Activated T-cell treated with anti-CD3 and anti-CD28 coated beads, Interleukin-2, amount 50 U/mL, for 4 hours (primary cell): ENCODE results near the gene PDGFD. TPM values are rescaled to one million over a fixed set of nuclear protein-coding genes. Genes with fewer than 3 reads are reported as not detected.

Experiments used
- ATAC-seq, 2 donors: fragments of 200-7000 bp; cut with Tn5 transposase; one replicate each; pipeline ENCODE4 v1.10.0; 2021
- DNase-seq: peaks from one replicate; pipeline ENCODE4 v3.0.0-alpha.2; 2020
- H3K27me3 Mint-ChIP-seq: one replicate; pipeline ENCODE4 v1.8.0; 2021; ENCODE audit warnings: low read depth, mixed read lengths
- H3K36me3 Mint-ChIP-seq: one replicate; pipeline ENCODE4 v1.8.0; 2022; ENCODE audit warnings: mixed read lengths; ENCODE audit not compliant: insufficient read depth
- H3K4me1 Mint-ChIP-seq: one replicate; pipeline ENCODE4 v1.8.0; 2021; ENCODE audit warnings: low read depth, mixed read lengths
- H3K4me3 Mint-ChIP-seq: one replicate; pipeline ENCODE4 v1.8.0; 2021; ENCODE audit warnings: mild to moderate bottlenecking, moderate library complexity, mixed read lengths
- H3K9me3 Mint-ChIP-seq: one replicate; pipeline ENCODE4 v1.8.0; 2021; ENCODE audit warnings: mixed read lengths
- total RNA-seq, 3 donors: library from RNA; stranded (reverse); gene quantifications; one replicate each; pipeline ENCODE4 v1.2.1, GENCODE V29; 2021

Gene PDGFD
- total RNA-seq, 3 donors from 2014 or later = 0.05 to 0.16 (median 0.10) TPM

DNA sequence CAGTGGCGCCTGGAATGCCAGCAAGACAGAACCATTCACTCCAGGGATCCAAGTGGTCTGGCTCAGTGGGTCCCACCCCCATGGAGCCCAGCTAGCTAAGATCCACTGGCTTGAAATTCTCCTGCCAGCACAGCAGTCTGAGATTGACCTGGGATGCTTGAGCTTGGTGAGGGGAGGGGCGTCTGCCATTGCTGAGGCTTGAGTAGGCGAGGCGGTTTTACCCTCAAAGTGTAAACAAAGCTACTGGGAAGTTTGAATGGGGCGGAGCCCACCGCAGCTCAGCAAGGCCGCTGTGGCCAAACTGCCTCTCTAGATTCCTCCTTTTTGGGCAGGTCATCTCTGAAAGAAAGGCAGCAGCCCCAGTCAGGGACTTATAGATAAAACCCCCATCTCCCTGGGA lies 253.2 kb downstream of the PDGFD start:
- no peak for ATAC-seq
- DNase-seq = no peak
- H3K36me3 Mint-ChIP-seq = no peaks in the 10 kb centered on the region
- no peaks in the 10 kb centered on the region for H3K27me3 Mint-ChIP-seq
- H3K9me3 Mint-ChIP-seq = peaks cover 17% of the 10 kb centered on the region
- peaks cover 4% of the 10 kb centered on the region for H3K4me1 Mint-ChIP-seq
- H3K4me3 Mint-ChIP-seq = no peak overlapping the region

DNA sequence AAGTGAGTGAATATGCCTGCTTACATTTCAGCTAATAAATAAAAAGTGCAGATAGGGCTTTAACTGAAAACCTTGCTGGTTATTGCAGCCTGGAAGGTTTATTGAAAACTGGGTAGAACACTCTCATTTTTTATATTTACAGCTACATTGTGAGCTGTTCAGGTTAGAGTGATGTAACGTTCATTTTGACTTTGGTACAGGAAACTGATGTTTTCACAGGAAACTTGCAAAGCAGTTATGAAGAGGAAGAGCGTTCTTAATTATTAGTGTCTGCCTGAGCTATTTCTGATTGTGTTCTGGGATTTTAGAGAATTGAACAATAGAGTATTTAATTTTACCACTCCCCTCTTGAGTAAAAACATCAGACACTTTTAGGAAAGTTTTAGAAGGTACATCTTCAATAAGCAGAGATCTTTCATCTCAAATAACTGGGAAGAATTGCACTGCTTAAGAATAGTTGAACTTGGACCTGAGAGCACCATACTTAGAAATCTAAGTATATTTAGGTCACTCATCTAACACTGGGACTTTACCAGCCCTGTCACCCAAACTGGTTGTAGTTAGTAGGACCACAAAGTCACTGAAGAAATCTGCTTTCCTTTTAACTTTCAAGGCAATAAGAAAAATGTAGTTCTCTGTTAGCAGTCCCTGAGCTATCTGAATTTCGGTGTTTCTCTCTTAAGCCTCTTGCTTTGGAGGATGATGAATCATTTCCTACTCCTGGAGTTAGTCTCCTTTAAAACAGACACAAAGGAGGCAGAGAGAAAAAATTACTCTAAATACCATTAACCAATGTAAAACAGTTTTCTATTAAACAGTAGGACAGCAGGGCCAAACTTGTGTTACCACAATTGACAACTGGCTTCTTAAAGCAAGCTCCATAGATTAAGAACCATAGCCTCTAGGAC lies 256.1 kb downstream of the PDGFD start:
- DNase-seq (no peak), ATAC-seq (no peak)
- peaks cover 9% of the 10 kb centered on the region for H3K9me3 Mint-ChIP-seq
- no peaks in the 10 kb centered on the region for H3K36me3 Mint-ChIP-seq
- peaks cover 4% of the 10 kb centered on the region for H3K4me1 Mint-ChIP-seq
- H3K4me3 Mint-ChIP-seq = no peak overlapping the region
- no peaks in the 10 kb centered on the region for H3K27me3 Mint-ChIP-seq

DNA sequence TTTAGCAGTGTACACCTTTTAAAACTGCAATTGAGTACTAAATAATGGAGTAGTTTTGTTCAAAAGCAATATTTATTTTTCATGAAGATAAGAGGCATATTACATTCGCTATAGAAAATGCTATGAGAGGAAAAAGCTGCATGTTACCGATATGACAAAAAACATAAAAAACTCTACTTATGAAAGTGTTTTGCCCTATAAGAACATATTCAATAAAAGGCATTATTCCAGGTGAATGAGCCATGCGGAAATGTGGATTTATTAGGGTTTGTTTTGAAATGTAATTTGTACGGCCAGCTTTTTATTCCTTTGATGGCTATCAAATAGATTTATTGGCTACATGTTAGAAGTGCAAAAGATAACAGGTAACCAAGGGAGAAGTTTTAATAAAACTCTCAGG lies 256.8 kb downstream of the PDGFD start:
- DNase-seq (no peak), ATAC-seq (no peak)
- H3K4me3 Mint-ChIP-seq = no peak overlapping the region
- no peaks in the 10 kb centered on the region for H3K27me3 Mint-ChIP-seq
- H3K9me3 Mint-ChIP-seq = peaks cover 5% of the 10 kb centered on the region
- H3K36me3 Mint-ChIP-seq = no peaks in the 10 kb centered on the region
- H3K4me1 Mint-ChIP-seq = peaks cover 4% of the 10 kb centered on the region

DNA sequence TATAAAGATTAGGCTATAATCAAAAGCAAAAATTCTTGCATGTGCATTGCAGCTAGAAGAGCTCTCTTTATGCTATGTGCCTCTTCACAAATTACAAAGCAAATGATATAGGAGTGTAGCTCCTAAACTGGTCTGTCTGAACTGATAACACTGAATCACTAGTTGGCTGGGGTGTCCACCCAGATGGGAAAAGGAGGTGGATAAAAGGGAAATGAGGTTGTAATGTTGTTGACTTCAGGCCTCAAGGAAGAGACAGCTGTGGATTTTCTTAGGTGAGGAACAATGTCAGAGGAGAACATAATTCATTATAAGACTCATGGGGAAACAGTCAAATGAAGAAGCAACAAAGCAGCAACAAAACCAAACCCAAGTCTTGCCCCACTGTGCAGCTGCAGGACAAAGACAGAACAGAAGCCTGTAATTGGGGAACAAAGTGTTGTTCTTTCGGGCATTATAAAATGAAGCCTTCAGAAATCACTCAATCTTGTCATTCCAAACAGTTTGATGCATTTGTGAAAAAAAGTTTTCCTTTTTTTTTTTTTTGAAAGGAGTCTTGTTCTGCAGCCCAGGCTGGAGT lies 257.6 kb downstream of the PDGFD start:
- peaks cover 4% of the 10 kb centered on the region for H3K4me1 Mint-ChIP-seq
- no peaks in the 10 kb centered on the region for H3K9me3 Mint-ChIP-seq
- no peaks in the 10 kb centered on the region for H3K27me3 Mint-ChIP-seq
- ATAC-seq (no peak), DNase-seq (no peak)
- H3K36me3 Mint-ChIP-seq = no peaks in the 10 kb centered on the region
- H3K4me3 Mint-ChIP-seq = no peak overlapping the region

DNA sequence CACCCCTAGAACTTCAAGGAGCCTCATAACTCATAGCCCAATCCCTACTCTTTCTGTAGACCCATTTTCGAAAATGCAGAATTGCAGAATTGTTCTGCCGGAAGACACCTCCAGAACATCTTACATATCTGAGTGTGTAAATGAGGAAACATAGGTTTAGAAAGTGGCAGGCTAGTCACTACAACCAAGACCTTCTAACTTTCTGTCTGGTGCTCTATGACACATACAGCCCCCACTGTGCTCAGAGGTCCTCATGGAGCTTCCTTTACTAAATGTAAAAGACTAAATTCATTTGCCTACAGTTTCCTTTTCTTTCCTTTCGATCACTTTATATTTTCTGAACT lies 259.7 kb downstream of the PDGFD start:
- Mint-ChIP-seq H3K36me3 (no peaks in the 10 kb centered on the region), H3K4me3 (no peak overlapping the region), H3K9me3 (no peaks in the 10 kb centered on the region), H3K4me1 (peaks cover 4% of the 10 kb centered on the region), H3K27me3 (no peaks in the 10 kb centered on the region)
- no peak for ATAC-seq
- no peak for DNase-seq

DNA sequence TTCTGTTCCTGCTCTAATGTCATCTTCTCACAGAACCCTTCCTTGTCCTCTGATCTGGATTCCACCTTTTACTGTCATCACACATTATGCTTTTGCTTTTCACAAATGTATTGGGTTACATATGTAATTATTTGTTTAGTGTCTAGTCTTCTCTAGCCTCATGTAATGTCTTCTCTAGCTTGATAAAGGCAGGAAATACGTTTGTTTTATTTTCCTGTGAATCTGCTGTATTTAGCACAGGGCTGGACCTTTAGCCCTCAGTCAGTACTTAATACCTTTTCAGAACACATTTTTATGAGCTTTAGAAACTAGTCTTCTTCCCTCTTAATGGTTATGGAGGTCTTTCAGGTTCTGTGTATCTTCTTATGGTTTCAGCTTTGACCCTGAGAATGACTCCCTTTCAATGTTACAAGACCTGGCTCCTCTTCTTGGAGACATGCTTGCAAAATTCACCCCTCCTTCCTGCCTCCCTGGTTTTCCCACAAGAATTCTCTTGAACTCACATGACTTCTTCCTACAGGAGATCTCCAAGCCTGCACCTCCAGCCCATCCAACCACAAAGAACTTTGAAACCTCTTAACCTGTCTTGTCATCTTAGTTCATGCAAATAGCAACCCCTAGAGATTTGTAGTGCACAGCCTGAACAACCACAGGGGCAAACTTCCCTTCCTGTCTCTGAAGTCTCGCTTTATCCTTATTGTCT lies 260.2 kb downstream of the PDGFD start:
- ATAC-seq (no peak), DNase-seq (no peak)
- H3K4me1 Mint-ChIP-seq = peaks cover 4% of the 10 kb centered on the region
- no peaks in the 10 kb centered on the region for H3K9me3 Mint-ChIP-seq
- H3K36me3 Mint-ChIP-seq = no peaks in the 10 kb centered on the region
- no peak overlapping the region for H3K4me3 Mint-ChIP-seq
- H3K27me3 Mint-ChIP-seq = no peaks in the 10 kb centered on the region

DNA sequence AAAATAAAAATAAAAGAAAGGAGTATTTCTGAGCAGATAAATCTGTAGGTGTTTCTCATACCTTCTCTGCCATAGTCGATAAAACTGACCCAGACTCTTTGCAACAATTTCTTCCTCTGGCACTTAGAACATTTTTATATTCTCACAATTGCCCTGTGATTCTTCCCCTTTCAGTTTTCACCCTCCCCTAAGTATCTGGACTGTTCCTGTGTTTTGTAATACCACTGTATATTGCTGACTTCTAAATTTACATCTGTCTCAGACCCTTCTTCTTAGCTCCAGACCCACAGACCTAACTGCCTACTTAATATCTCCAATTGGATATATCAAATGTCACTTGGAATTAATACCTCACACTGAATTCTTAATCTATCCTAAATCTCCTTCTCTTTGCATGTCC lies 261.0 kb downstream of the PDGFD start:
- H3K4me1 Mint-ChIP-seq = peaks cover 4% of the 10 kb centered on the region
- no peaks in the 10 kb centered on the region for H3K36me3 Mint-ChIP-seq
- no peak for DNase-seq
- no peaks in the 10 kb centered on the region for H3K27me3 Mint-ChIP-seq
- no peak overlapping the region for H3K4me3 Mint-ChIP-seq
- no peaks in the 10 kb centered on the region for H3K9me3 Mint-ChIP-seq
- no peak for ATAC-seq

DNA sequence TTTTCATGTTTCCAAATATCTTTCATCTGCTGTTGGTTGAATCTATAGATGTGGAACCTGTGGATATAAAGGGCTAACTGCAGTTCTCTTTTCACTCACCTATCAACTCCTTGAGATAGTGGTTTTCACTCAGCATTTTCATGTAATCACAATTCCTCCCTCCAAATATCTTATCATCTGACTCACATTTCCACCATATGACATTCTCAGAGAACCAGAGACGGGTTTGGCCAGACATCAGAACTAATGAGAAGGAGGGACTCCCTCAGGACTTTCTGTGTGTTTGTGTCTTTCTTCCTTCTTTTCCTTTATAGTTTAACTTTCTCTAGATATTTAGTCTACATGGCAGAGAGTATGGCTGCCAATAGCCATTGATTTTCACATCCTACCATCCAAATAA lies 262.3 kb downstream of the PDGFD start:
- Mint-ChIP-seq H3K27me3 (no peaks in the 10 kb centered on the region), H3K4me1 (no peaks in the 10 kb centered on the region), H3K36me3 (no peaks in the 10 kb centered on the region), H3K4me3 (no peak overlapping the region), H3K9me3 (no peaks in the 10 kb centered on the region)
- no peak for DNase-seq
- ATAC-seq = no peak

DNA sequence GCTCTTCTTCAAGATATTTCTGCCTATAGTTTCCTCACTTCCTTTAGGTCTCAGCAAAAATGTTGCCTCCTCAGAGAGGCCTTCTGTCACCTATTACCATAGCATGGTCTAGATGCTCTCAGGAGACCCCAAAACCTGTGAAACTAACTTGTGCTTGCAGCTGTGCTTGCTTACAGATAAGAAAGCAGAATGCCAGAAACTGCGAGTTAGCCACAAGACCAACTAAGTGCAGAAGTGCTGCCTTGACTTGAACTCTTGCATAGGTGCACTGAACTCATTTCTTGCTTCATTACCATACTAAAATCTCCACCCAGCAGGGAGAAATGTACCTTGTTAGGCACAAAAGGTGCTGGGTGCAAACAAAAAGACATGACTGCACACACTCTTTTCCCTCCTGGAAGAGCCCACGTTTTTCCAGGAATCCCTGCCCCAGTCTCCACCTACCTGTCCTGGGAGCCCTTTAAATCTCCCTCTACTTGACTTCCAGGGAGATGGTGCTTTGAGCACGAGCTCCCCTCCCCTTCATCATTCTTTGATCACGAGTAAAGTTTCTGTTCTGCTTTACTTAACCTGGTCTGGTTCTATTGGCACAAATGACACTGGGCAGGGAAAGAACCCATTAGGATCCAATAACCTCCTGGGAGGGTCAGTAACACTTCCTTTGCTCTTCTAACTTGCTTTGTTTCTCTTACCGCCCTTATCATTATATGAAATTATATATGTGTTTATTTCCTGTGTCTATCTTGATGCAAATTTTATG lies 265.2 kb downstream of the PDGFD start:
- no peaks in the 10 kb centered on the region for H3K9me3 Mint-ChIP-seq
- ATAC-seq (no peak), DNase-seq (no peak)
- no peak overlapping the region for H3K4me3 Mint-ChIP-seq
- H3K27me3 Mint-ChIP-seq = no peaks in the 10 kb centered on the region
- no peaks in the 10 kb centered on the region for H3K36me3 Mint-ChIP-seq
- no peaks in the 10 kb centered on the region for H3K4me1 Mint-ChIP-seq

DNA sequence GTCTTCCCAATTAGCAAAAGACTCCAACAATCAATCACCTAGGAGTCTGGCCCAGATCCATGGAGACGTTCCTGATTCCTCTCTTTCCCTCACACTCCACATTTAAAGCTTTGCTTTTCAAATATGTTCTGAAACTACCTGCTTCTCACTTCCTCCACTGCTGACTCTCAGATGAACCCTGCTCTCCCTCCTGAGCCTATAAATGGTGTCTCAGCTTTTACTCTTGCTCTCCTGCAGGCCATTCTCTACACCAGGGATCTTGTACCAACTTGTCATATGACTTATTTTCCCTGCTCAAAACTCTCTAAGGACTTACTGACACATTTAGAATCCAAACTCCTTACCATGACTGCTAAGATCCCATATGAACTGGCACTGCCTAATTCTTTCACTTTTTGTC lies 265.9 kb downstream of the PDGFD start:
- DNase-seq = no peak
- H3K4me3 Mint-ChIP-seq = no peak overlapping the region
- H3K4me1 Mint-ChIP-seq = no peaks in the 10 kb centered on the region
- no peaks in the 10 kb centered on the region for H3K9me3 Mint-ChIP-seq
- no peaks in the 10 kb centered on the region for H3K36me3 Mint-ChIP-seq
- no peak for ATAC-seq
- no peaks in the 10 kb centered on the region for H3K27me3 Mint-ChIP-seq

DNA sequence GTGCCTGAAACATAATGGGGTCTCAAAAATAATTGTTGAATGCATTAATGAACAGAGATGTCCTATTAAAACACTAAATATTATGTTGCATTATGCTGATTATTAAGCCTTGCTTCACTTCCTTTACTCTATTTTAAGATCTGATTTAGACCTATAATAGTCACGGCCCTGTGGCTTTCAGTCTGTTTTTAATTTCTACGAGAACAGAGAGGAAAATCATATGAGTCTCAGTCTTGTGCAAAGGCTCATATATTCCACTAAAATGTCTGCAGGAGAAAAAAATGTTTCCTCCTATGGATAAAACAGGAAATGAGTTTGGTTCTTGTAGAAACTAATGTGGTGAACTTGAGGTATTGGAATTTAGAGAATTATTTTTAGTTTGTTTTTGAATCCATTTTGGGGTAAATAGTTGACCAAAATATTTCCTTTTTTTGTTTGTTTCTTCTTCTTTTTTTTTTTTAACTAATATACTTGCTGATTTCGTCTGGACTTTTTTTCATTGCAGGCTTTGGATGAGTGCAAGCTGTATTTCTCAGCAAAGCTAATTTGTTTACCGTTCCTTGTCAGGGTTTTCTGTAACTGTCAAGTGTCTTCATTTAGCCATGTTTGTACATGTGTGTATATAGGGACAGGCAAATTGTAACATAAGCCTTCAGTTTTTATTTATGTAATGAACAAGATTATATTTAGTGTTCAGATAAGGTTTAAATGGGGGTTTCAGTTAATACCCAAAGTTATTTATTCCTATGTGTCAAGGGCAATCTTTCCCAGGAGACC lies 266.6 kb downstream of the PDGFD start:
- Mint-ChIP-seq H3K9me3 (peaks cover 4% of the 10 kb centered on the region), H3K36me3 (no peaks in the 10 kb centered on the region)

DNA sequence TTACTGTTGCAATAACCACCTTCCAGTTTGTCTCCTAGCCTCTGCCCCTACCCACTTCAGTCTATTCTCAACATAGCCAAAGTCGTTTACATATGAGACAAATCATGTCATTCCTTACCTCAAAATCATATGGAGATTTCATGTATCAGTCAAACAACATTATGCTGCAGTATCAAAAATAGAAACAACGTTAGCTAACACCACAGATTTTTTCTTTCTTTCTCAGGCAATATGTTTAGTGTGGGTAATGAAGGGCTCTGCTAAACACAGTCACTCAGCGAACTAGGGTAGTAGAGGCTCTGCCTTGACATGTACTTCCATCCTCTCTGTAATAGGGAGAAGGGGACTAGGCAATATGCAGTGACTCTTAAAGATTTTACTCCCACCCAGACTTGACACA lies 268.8 kb downstream of the PDGFD start:
- Mint-ChIP-seq H3K9me3 (peaks cover 11% of the 10 kb centered on the region), H3K4me3 (no peak overlapping the region), H3K27me3 (no peaks in the 10 kb centered on the region), H3K4me1 (no peaks in the 10 kb centered on the region), H3K36me3 (no peaks in the 10 kb centered on the region)
- ATAC-seq (no peak), DNase-seq (no peak)

More for the DNA sequence above, 266.6 kb downstream of the PDGFD start:
- no peak for ATAC-seq
- Mint-ChIP-seq H3K4me3 (no peak overlapping the region), H3K27me3 (no peaks in the 10 kb centered on the region), H3K4me1 (no peaks in the 10 kb centered on the region)
- no peak for DNase-seq

DNA sequence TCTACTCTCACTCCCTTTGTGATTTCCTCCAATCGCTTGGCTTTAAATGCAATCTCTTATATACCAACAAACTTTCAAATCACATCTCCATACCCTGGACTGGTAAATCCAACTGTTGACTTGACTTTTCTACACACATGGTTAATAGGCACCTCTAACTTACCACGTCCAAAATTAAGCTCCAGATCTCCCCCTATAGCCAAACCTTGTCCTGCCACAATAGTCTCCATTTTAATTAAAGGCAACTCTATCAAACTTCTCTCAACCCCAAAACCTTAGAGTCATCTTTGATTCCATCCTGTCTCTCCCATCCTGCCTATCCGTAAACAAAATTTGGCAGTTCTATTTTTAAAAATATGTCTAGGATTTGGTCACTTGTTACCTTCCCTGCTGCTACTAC lies 269.3 kb downstream of the PDGFD start:
- no peak for DNase-seq
- no peak for ATAC-seq
- no peaks in the 10 kb centered on the region for H3K27me3 Mint-ChIP-seq
- no peaks in the 10 kb centered on the region for H3K4me1 Mint-ChIP-seq
- H3K4me3 Mint-ChIP-seq = no peak overlapping the region
- no peaks in the 10 kb centered on the region for H3K36me3 Mint-ChIP-seq
- H3K9me3 Mint-ChIP-seq = peaks cover 15% of the 10 kb centered on the region

DNA sequence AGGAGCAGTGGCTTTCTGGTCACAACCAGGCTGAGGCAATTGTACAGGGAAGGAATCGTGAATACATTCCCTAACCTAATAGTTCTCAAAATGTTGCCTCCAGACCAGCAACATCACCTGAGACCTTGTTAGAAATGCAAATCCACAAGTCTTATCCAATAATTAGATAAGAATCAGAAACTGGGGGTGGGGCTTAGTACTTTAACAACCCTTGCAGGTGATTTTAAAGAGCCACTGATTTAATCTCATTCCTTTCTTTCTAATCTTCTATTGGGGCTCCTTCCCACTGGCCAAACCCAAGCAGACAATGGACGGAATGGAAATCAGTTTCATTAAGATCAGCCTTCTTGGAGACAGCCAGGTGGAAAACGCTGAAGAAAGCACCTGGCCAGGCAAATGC lies 269.9 kb downstream of the PDGFD start:
- no peak for DNase-seq
- Mint-ChIP-seq H3K4me3 (no peak overlapping the region), H3K9me3 (peaks cover 18% of the 10 kb centered on the region), H3K36me3 (no peaks in the 10 kb centered on the region), H3K4me1 (no peaks in the 10 kb centered on the region), H3K27me3 (no peaks in the 10 kb centered on the region)
- no peak for ATAC-seq
